Measurements from ENCODE around the gene CHM.
"Not testable (repeated sequence)": the region's sequence is repeated elsewhere in the genome, so short reads cannot be mapped to it uniquely, and the experiment has no call there.

The CHM gene

GRCh38 chrX:85996555-85996954, 50.8 kb downstream of the CHM start:
- no peak for DNase-seq (ENCODE audit: low spot score)

- DNase-seq (ENCODE audit: low spot score): no peak
These were observed 51.7 kb downstream of the CHM start for GRCh38 chrX:85995641-85996040.

GRCh38 chrX:85994797-85995196, 52.6 kb downstream of the CHM start:
- no peak for DNase-seq (ENCODE audit: low spot score)

- peak; percentile 6 for DNase-seq (ENCODE audit: low spot score)
These were observed 53.1 kb downstream of the CHM start for GRCh38 chrX:85994228-85994627.

GRCh38 chrX:85993539-85994197, 53.7 kb downstream of the CHM start:
- DNase-seq (ENCODE audit: low spot score): no peak

- peak; percentile 25 for DNase-seq (ENCODE audit: low spot score)
These were observed 54.5 kb downstream of the CHM start for GRCh38 chrX:85992811-85993229.

GRCh38 chrX:85988353-85988752, 59.0 kb downstream of the CHM start:
- no peak for DNase-seq (ENCODE audit: low spot score)

GRCh38 chrX:85980286-85980685, 67.1 kb downstream of the CHM start:
- DNase-seq (ENCODE audit: low spot score): no peak

GRCh38 chrX:85977218-85977617, 70.1 kb downstream of the CHM start:
- no peak for DNase-seq (ENCODE audit: low spot score)

GRCh38 chrX:85972351-85972750, 75.0 kb downstream of the CHM start:
- DNase-seq (ENCODE audit: low spot score): not testable (repeated sequence)

- DNase-seq (ENCODE audit: low spot score): no peak
These were observed 82.6 kb downstream of the CHM start for GRCh38 chrX:85964744-85965143.

GRCh38 chrX:85963736-85964135, 83.6 kb downstream of the CHM start:
- peak; percentile 59 for DNase-seq (ENCODE audit: low spot score)

- no peak for DNase-seq (ENCODE audit: low spot score)
These were observed 91.8 kb downstream of the CHM start for GRCh38 chrX:85955510-85955909.

GRCh38 chrX:85944751-85945150, 102.6 kb downstream of the CHM start:
- not testable (repeated sequence) for DNase-seq (ENCODE audit: low spot score)

- DNase-seq (ENCODE audit: low spot score): no peak
These were observed 106.1 kb downstream of the CHM start for GRCh38 chrX:85941275-85941674.

GRCh38 chrX:85939942-85940341, 107.4 kb downstream of the CHM start:
- DNase-seq (ENCODE audit: low spot score): not testable (repeated sequence)

- not testable (repeated sequence) for DNase-seq (ENCODE audit: low spot score)
These were observed 113.0 kb downstream of the CHM start for GRCh38 chrX:85934399-85934798.

GRCh38 chrX:85930099-85930498, 117.3 kb downstream of the CHM start:
- no peak for DNase-seq (ENCODE audit: low spot score)

GRCh38 chrX:85928606-85929005, 118.8 kb downstream of the CHM start:
- no peak for DNase-seq (ENCODE audit: low spot score)

GRCh38 chrX:85927740-85928139, 119.6 kb downstream of the CHM start:
- no peak for DNase-seq (ENCODE audit: low spot score)

GRCh38 chrX:85922821-85923220, 124.5 kb downstream of the CHM start:
- DNase-seq (ENCODE audit: low spot score): peak; percentile 30

- DNase-seq (ENCODE audit: low spot score): not testable (repeated sequence)
These were observed 130.6 kb downstream of the CHM start for GRCh38 chrX:85916656-85917280.

- no peak for DNase-seq (ENCODE audit: low spot score)
These were observed 132.9 kb downstream of the CHM start for GRCh38 chrX:85914431-85914830.

GRCh38 chrX:85907316-85907715, 140.0 kb downstream of the CHM start:
- no peak for DNase-seq (ENCODE audit: low spot score)
